ENCODE data around the gene PGAP6. TPM values are rescaled to one million over a fixed set of nuclear protein-coding genes. Genes with fewer than 3 reads are reported as not detected.

The PGAP6 gene
- total and polyA plus RNA-seq, 9 of the 15 experiments (the other 6 are each of a cell fraction or from before 2014, with no cell fraction given), result 0.45 to 50.2 (median 39.3) TPM

DNA sequence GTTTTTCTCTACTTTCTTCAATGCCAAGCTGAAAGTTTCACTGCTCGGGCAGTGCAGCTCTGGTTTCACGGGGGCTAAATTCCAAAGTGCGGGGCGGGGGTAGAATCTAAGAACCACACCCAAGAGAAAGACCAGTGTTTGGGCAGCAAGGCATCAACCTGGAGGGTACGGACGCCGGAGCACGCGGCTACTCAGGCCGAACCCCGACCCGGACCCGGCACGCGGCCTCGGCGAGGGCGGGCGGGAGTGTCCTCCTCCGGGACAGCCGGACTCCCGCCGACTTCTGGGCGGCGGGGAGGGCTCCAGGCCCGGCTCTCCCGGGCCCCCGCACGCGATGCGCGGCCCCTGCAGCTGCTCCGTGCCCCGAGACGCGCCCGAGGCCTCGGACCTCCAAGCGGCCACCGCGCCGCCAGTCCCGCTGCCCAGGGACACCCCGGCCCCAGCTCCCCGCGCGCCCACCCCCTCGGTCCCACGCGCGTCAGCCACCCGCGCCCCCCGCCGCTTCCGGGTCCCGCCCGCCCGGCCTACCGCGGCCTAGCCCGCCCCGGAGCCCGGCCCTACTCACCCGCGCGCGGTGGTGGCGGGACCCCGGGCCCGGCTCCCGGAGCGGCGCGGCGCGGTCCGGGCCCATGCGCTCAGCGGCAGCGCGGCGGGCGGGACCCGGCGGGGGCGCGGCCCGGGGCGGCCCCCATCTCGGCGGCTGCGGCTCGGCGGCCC lies 29.8 kb downstream of the PGAP6 start (continued):
- TF ChIP-seq, protein P1, sequence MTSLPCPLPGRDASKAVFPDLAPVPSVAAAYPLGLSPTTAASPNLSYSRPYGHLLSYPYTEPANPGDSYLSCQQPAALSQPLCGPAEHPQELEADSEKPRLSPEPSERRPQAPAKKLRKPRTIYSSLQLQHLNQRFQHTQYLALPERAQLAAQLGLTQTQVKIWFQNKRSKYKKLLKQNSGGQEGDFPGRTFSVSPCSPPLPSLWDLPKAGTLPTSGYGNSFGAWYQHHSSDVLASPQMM (CRISPR knock-in tag; IDR thresholded peaks at IDR 0.05), result no peak
- TF ChIP-seq, protein P2, sequence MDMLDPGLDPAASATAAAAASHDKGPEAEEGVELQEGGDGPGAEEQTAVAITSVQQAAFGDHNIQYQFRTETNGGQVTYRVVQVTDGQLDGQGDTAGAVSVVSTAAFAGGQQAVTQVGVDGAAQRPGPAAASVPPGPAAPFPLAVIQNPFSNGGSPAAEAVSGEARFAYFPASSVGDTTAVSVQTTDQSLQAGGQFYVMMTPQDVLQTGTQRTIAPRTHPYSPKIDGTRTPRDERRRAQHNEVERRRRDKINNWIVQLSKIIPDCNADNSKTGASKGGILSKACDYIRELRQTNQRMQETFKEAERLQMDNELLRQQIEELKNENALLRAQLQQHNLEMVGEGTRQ (CRISPR knock-in tag; IDR thresholded peaks at IDR 0.05), result no peak
- TF ChIP-seq, protein P3, sequence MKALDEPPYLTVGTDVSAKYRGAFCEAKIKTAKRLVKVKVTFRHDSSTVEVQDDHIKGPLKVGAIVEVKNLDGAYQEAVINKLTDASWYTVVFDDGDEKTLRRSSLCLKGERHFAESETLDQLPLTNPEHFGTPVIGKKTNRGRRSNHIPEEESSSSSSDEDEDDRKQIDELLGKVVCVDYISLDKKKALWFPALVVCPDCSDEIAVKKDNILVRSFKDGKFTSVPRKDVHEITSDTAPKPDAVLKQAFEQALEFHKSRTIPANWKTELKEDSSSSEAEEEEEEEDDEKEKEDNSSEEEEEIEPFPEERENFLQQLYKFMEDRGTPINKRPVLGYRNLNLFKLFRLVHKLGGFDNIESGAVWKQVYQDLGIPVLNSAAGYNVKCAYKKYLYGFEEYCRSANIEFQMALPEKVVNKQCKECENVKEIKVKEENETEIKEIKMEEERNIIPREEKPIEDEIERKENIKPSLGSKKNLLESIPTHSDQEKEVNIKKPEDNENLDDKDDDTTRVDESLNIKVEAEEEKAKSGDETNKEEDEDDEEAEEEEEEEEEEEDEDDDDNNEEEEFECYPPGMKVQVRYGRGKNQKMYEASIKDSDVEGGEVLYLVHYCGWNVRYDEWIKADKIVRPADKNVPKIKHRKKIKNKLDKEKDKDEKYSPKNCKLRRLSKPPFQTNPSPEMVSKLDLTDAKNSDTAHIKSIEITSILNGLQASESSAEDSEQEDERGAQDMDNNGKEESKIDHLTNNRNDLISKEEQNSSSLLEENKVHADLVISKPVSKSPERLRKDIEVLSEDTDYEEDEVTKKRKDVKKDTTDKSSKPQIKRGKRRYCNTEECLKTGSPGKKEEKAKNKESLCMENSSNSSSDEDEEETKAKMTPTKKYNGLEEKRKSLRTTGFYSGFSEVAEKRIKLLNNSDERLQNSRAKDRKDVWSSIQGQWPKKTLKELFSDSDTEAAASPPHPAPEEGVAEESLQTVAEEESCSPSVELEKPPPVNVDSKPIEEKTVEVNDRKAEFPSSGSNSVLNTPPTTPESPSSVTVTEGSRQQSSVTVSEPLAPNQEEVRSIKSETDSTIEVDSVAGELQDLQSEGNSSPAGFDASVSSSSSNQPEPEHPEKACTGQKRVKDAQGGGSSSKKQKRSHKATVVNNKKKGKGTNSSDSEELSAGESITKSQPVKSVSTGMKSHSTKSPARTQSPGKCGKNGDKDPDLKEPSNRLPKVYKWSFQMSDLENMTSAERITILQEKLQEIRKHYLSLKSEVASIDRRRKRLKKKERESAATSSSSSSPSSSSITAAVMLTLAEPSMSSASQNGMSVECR (CRISPR knock-in tag; IDR thresholded peaks at IDR 0.05), result no peak
- TF ChIP-seq, protein P4, sequence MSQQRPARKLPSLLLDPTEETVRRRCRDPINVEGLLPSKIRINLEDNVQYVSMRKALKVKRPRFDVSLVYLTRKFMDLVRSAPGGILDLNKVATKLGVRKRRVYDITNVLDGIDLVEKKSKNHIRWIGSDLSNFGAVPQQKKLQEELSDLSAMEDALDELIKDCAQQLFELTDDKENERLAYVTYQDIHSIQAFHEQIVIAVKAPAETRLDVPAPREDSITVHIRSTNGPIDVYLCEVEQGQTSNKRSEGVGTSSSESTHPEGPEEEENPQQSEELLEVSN (IDR thresholded peaks at IDR 0.05; ENCODE audit: borderline replicate concordance in 1 of 2, extremely low read depth in 1 of 2, insufficient read depth in 1 of 2, insufficient read length in 1 of 2, low read depth in 1 of 2, low read length in 1 of 2, poor library complexity in 1 of 2, severe bottlenecking in 1 of 2), result peak; percentile 71 to 94
- TF ChIP-seq KAT8 (IDR thresholded peaks at IDR 0.05; ENCODE audit: low read depth) (no peak), COPS2 (conservative IDR thresholded peaks at IDR 0.05) (no peak), EP300 (IDR thresholded peaks at IDR 0.05; ENCODE audit: low read length) (no peak), RBM22 (IDR thresholded peaks at IDR 0.05; ENCODE audit: low read depth, low read length, poor library complexity, severe bottlenecking) (no peak), TEAD2 (tag; IDR thresholded peaks at IDR 0.05) (no peak), RBFOX2 (IDR thresholded peaks at IDR 0.05; ENCODE audit: low read depth, low read length) (peak; percentile 77), ZFP1 (CRISPR knock-in tag; IDR thresholded peaks at IDR 0.05) (no peak), RBM25 (IDR thresholded peaks at IDR 0.05; ENCODE audit: low read depth, low read length, severe bottlenecking) (no peak), BRD9 (IDR thresholded peaks at IDR 0.05; ENCODE audit: low read depth, partially characterized antibody) (no peak), ATF7 (IDR thresholded peaks at IDR 0.05) (no peak), MYC (IDR thresholded peaks at IDR 0.05; ENCODE audit: low read depth, low read length) (peak; percentile 69), MYC (CRISPR knock-in tag; IDR thresholded peaks at IDR 0.05; ENCODE audit: borderline replicate concordance, low read depth) (no peak), SMARCA4 (IDR thresholded peaks at IDR 0.05) (no peak), ZNF140 (CRISPR knock-in tag; IDR thresholded peaks at IDR 0.05) (no peak)
- TF ChIP-seq, protein P5, sequence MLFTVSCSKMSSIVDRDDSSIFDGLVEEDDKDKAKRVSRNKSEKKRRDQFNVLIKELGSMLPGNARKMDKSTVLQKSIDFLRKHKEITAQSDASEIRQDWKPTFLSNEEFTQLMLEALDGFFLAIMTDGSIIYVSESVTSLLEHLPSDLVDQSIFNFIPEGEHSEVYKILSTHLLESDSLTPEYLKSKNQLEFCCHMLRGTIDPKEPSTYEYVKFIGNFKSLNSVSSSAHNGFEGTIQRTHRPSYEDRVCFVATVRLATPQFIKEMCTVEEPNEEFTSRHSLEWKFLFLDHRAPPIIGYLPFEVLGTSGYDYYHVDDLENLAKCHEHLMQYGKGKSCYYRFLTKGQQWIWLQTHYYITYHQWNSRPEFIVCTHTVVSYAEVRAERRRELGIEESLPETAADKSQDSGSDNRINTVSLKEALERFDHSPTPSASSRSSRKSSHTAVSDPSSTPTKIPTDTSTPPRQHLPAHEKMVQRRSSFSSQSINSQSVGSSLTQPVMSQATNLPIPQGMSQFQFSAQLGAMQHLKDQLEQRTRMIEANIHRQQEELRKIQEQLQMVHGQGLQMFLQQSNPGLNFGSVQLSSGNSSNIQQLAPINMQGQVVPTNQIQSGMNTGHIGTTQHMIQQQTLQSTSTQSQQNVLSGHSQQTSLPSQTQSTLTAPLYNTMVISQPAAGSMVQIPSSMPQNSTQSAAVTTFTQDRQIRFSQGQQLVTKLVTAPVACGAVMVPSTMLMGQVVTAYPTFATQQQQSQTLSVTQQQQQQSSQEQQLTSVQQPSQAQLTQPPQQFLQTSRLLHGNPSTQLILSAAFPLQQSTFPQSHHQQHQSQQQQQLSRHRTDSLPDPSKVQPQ (CRISPR knock-in tag; IDR thresholded peaks at IDR 0.05; ENCODE audit: borderline replicate concordance), result no peak

All from K562 (cell line).